HG03175 (cell line): ENCODE results near the gene BMPR1A.

Source experiments
- ATAC-seq: cut with Tn5 transposase; IDR thresholded peaks from one replicate; pipeline ENCODE4 v1.9.1; 2021; ENCODE audit warnings: mild to moderate bottlenecking, moderate library complexity; ENCODE audit not compliant: unreplicated experiment

The BMPR1A gene

GRCh38 chr10:86756511-86757112, at the start of gene BMPR1A:
Gene BMPR1A, plus strand, starts transcription at chr10:86756619. Its CDS starts 119,400 bp downstream, at chr10:86876019.
- peak; percentile 46 for ATAC-seq

DNA sequence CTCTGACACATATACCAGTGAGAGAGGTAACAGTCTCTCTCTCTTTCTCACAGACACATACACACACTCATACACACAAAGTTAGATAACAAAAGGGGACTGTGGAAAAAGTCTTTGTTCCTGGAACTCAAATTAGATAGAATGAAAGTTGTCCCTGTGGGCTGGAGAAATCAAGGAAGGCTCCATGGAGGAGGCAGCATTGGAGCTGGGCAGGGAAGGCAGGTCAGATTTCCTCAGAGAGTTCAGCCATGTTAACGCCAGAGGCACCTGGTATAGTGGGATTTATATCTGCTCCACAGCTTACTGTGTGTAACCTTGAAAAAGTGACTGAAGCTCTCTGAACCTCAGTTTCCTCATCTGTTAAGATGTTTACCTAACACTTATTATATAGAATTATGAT, 49.4 kb upstream of the BMPR1A start:
- no peak for ATAC-seq

- no peak for ATAC-seq
These were observed 48.9 kb upstream of the BMPR1A start for GRCh38 chr10:86707505-86707904.

DNA sequence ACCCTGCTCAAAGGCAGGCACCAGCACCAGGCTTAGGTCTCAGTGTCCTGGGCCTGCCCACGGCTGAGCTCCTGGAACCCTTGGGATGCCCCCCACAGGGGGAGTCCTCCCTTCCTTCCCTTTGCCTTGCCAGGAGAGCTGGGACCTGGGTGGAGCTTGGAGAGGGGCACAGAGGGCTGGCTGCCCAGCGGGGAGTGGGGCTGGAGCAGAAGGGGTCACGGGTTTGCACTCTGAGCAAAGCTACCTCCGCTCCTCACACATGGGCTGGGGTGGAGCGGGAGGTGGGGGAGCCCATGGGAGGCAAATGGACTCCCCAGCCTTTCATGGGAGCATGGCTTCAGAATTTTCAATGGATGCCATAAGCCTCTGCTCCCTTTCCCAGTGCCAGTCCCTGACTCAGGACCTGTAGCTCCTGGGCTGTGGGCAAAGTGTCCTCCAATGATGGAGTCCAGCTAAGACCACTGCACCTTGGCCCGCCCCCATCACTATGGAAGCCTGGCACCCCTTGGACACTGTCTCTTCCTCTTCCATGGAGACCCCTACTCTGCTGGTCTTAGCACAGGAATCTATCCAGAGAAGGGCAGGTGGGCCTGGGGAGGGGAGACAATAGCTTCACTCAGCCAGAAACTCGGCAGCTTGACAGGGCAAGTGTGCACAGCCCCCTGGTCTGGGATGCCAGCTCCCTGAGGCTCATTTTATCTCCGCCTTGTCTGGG, 48.2 kb upstream of the BMPR1A start:
- ATAC-seq = no peak

DNA sequence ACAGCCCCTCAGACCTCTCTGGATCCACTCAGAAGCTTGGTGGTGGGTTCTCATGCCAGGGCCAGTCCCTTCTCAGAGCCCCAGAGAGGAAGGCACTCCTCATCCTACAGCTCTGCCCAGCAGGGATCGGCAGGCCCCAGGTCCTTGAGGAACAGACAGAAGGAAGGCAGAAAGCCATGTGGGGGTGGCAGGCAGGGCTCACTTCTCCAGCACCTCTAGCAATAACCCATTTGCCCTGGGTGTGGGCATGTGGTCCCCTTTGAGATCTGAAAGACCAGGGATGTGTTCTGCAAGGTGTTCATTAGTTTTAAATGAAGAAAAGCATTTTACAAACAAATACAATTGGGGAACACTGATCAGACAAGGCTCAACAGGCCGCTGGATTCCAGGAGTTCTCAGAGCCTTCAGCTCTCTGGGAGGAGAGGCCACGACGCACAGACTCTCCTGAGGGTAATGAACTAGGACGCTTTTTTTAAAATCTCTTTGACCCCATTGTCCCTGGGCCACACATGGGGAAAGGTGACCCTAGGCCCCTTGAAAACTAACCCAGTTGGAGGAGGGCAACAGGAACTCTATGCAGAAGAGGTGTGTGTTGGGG, 47.5 kb upstream of the BMPR1A start:
- ATAC-seq = no peak

DNA sequence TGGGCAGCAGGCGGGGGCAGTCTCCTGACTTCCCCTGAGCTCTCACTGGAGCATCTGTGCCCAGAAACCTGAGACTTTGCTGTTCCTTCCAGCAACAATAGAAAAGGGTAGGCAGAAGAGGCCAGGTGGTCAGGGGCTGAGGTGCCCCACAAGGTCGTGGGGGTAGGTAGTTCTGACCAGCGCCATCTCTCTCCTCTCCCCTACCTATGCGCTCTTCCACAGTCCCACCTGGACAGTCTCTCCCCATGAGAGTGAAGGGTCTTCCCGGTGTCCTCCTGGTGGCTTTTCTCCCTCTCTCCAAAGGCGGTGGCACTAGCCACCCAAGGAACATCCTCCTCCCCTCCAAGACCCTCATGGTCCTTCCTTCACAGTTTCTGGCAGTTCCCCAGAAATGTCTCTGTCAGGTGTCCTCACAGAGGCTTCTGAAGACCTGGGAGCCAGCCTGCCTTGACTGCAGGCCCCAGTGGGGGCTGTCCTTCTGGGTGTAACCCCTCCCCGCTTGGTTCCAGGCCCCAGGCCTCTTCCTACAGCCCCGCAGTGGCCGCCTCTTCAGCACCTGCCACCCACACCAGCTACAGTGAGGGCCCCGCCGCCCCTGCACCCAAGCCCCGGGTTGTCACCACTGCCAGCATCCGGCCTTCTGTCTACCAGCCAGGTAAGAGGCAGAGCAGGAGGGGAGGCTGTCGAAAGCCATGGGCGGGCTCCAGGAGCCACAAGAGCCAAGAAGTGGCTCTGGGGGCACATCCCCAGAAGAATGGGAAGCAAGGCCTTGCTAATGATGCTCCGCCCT, 46.8 kb upstream of the BMPR1A start:
- no peak for ATAC-seq

- ATAC-seq = peak; percentile 85
These were observed 45.4 kb upstream of the BMPR1A start for GRCh38 chr10:86710987-86711512.

GRCh38 chr10:86711513-86712316, 44.7 kb upstream of the BMPR1A start:
- ATAC-seq = peak; percentile 44

DNA sequence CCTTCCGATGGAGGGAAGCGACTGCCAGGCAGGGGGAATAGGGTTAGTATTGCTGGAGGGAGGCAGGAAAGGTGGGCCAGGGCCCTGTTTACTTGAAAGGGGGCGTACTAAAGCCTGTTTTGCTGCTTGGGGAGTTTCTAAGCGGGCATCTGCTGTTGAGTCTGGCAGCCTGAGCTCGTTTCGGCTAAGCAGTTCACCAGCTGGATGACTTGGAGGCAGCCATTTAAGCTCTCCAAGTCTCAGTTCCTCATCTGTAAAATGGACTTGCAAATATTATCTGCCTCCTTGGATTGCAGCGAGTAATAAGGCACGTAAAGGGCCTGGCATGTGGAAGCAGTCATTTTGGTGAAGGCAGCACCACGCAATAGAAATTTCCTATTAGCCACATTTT, 44.1 kb upstream of the BMPR1A start:
- ATAC-seq = peak; percentile 8

DNA sequence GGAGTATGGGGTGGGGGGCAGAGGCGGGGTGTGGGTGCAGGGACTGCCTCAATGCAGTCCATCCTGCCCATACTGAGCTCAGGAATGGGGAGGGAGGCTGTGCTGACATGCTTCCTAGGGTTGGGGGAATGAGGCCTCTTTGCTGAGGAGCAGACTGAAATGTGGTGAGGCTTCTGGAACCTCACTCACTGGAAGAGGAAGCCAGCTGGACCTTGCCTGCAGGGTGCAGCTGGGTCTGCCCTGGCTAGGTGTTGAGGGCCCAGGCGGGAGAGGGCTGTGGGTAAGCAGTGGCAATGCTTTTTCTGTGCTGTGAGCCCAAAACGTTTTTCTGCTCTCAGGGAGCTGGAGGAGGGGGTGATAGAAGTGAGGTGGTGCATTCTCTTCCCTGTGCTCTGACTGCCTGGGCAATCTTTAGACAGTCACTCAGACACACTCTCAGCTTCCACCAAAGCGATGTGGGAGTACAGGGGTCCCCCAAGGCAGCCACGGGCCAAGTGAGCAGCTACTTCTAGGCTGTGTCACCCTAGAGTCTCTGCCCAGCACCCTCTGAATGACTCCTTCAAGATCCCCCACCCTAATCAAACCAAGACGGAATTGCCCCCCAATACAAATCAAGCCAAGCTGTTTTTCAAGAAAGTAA, 41.1 kb upstream of the BMPR1A start:
- no peak for ATAC-seq

DNA sequence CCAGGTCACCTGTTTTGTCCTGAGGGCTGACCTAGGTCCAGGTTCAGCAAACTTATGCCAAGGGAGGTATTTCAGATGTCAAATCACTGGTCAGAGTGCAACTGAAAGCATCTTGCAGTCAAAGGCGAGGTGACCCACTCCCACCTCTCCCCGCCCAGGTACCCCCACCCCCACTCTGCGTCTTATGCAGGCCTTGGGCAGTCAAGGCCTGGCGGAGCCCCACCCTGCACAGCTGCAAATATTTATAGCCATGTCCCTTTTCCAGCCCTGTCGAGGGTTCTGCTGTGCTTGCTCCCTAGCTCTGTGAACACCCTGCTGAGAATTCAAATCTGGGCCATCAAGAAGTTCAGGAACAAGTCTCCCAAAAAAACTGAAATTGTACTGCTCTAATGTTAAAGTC, 40.6 kb upstream of the BMPR1A start:
- ATAC-seq = no peak

GRCh38 chr10:86716466-86716865, 40.0 kb upstream of the BMPR1A start:
- ATAC-seq = no peak

- no peak for ATAC-seq
These were observed 37.9 kb upstream of the BMPR1A start for GRCh38 chr10:86718556-86718955.

DNA sequence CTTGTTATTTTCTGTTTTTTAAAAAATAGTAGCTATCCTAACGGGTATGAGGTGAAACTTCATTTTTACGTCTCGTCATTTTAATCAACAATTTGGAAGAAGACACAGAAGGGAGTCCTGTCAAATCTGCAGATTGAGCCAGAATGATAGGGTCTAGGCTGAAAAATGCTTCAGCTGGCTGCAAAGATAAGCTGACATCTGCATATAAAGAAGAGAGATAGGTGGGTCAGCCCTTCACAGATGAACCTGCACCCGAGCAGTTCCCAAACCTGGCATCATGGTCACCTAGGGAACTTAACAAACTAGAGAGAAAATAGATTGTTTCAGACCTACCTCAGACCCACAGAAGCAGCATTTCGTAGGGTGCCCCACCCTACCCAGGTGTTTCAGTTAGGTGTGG, 35.2 kb upstream of the BMPR1A start:
- no peak for ATAC-seq

GRCh38 chr10:86723009-86723408, 33.4 kb upstream of the BMPR1A start:
- no peak for ATAC-seq

DNA sequence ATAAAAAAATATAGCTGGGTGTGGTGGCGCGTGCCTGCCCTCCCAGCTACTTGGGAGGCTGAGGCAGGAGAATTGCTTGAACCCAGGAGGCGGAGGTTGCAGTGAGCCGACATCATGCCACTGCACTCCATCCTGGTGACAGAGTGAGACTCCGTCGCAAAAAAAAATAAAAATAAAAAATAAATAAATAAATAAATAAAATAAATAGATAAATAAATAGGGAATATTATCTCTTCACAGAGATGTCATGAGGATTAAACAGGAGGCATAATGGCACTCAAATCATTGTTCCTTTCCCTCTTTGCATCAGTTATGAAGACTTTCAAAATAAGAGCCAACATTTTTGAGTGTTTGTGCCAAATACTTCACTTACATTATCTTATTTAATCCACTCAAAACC, 32.0 kb upstream of the BMPR1A start:
- ATAC-seq = no peak

DNA sequence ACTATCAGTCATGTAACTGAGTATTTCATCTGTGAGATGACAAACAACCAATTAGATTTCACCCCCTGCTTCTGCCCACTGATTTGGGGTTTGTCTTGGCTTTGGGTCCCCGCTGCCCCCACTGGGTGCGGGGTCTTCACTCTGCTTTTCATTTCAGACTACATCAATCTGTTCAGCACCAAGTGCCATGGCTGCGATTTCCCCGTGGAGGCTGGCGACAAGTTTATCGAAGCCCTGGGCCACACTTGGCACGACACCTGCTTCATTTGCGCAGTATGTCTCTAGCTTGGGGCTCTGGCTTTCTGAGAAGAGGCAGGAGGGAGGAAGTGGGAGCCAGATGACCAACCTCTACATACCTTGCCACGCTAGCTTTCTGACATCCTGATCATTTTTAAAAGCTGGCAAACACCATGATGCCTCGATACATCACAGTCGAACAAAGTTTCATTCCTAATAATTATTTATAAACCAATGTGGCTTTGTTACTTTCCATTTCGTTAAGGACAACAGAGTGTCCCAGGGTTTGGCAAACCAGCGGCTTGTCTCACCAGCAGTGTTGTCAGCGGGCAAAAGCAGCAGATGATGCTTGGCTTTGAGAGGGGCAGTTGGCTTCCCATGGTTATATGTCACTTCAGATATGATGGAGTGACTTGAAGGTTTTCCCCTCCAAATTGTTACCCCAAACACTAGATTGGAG, 30.3 kb upstream of the BMPR1A start:
- no peak for ATAC-seq

- no peak for ATAC-seq
These were observed 29.8 kb upstream of the BMPR1A start for GRCh38 chr10:86726677-86726999.

DNA sequence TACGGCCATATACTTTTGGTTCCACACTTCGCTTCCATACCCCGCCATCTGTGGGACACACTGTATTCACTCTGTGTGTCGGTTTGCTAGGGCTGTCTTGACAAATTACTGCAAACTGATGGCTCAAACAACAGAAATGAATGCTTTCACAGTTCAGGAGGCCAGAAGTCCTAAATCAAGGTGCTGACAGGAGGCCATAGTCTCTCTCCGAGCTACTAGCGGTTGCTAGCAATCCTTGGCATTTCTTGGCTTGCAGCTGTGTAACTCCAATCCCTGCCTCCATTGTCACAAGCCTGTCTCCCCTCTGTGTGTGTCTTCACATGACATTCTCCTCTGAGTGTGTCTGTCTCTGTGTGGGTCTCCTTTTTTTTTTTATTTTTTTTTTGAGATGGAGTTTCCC, 28.9 kb upstream of the BMPR1A start:
- no peak for ATAC-seq

- ATAC-seq = no peak
These were observed 28.4 kb upstream of the BMPR1A start for GRCh38 chr10:86728056-86728455.
